Measurements from ENCODE around the gene IGFBP7.

The IGFBP7 gene

DNA sequence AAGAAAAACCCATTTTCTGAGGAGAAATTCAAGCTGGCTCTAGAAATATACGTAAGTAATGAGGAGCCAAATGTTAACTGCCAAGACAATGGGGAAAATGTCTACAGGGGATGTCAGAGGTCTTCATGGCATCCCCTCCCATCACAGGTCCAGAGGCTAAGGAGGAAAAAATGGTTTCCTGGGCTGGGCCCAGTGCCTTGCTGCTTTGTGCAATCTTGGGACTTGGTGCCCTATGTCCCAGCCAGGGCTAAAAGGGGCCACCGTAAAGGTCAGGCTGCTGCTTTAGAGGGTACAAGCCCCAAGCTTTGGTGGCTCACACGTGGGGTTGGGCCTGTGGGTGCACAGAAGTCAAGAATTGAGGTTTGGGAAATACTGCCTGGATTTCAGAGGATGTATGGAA is 17.2 kb upstream of the IGFBP7 start:
- DNase-seq (ENCODE audit: low read depth): no peak
- no peak for TF ChIP-seq POLR2A (IDR thresholded peaks at IDR 0.05; ENCODE audit: extremely low read depth, insufficient read length)
- TF ChIP-seq CTCF (IDR thresholded peaks at IDR 0.05; ENCODE audit: low read depth, low read length): no peak
- no peak for TF ChIP-seq MAX (IDR thresholded peaks at IDR 0.05; ENCODE audit: low read depth, low read length)
- TF ChIP-seq MYC (IDR thresholded peaks at IDR 0.05; ENCODE audit: low read depth, low read length): no peak
- H3K4me3 ChIP-seq (ENCODE audit: low read depth, low read length): no peak overlapping the region

DNA sequence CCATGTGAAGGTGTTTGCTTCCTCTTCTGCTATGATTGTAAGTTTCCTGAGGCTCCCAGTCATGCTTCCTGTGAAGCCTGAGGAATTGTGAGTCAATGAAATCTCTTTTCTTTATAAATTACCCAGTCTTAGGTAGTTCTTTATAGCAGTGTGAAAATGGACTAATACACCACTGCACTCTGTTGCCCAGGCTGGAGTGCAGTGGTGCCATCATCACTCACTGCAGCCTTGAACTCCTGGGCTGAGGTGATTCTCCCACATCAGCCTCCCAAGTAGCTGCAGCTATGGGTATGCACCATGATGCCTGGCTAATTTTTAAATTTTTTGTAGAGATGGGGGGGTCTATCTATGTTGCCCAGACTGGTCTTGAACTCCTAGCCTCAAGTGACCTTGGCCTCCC is 15.8 kb upstream of the IGFBP7 start:
- no peak overlapping the region for H3K4me3 ChIP-seq (ENCODE audit: low read depth, low read length)
- TF ChIP-seq POLR2A (IDR thresholded peaks at IDR 0.05; ENCODE audit: extremely low read depth, insufficient read length) (no peak), CTCF (IDR thresholded peaks at IDR 0.05; ENCODE audit: low read depth, low read length) (no peak), MYC (IDR thresholded peaks at IDR 0.05; ENCODE audit: low read depth, low read length) (no peak), MAX (IDR thresholded peaks at IDR 0.05; ENCODE audit: low read depth, low read length) (no peak)
- no peak for DNase-seq (ENCODE audit: low read depth)

DNA sequence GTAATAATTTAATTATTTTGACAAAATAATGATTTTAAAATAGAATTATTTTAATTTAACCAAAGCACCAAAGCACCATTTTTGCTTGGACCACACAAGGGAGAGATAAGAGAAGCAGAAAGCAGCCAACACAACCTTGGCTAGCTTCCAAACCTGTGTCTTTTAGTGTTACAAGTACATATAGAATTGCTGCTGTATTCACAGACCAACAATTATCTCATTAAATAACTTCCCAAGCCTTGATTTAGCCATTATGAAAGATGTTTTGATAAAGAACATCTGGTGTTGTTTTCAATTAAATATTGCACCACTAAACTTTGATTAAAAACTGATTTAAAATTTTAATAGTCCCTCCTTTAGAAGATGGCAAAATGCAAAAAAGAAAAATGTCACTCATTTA is 14.0 kb upstream of the IGFBP7 start:
- H3K4me3 ChIP-seq (ENCODE audit: low read depth, low read length): no peak overlapping the region
- DNase-seq (ENCODE audit: low read depth): no peak
- TF ChIP-seq CTCF (IDR thresholded peaks at IDR 0.05; ENCODE audit: low read depth, low read length): no peak

GRCh38 chr4:57122959-57123358 is 12.8 kb upstream of the IGFBP7 start:
- DNase-seq (ENCODE audit: low read depth): no peak
- TF ChIP-seq MYC (IDR thresholded peaks at IDR 0.05; ENCODE audit: low read depth, low read length): no peak
- TF ChIP-seq CTCF (IDR thresholded peaks at IDR 0.05; ENCODE audit: low read depth, low read length): no peak
- TF ChIP-seq MAX (IDR thresholded peaks at IDR 0.05; ENCODE audit: low read depth, low read length): no peak
- no peak for TF ChIP-seq POLR2A (IDR thresholded peaks at IDR 0.05; ENCODE audit: extremely low read depth, insufficient read length)
- no peak overlapping the region for H3K4me3 ChIP-seq (ENCODE audit: low read depth, low read length)

DNA sequence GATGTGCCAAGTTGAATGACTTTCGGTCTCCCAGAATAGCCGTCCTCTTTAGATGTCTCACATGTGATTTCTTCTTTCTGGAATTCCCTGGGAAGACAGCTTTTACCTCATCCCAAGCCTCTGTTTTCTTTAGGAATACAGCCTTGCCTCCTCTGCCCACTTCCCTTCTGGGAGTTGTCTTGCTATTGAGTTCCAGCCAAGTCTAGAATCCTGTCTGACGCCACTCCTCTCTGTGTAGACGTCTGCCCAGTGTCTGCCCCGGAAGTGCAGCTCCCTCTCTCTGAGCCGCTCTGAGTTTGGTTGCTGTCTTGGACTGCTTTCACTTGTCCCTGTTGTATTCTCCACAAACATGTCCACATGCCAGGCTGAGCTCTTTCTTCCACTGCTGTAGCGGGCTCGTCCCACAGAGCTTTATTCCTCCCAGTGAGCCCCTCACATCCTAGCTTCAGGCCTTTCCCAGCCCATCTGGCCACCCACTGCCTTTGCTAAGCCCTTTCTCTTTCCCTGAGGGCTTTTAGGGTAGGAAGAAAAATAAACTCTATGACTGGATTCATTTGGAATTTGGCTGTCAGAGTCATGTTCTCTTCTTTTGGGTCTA is 9.0 kb upstream of the IGFBP7 start:
- DNase-seq (ENCODE audit: low read depth): no peak
- TF ChIP-seq CTCF (IDR thresholded peaks at IDR 0.05; ENCODE audit: low read depth, low read length) (no peak), POLR2A (IDR thresholded peaks at IDR 0.05; ENCODE audit: extremely low read depth, insufficient read length) (no peak), MYC (IDR thresholded peaks at IDR 0.05; ENCODE audit: low read depth, low read length) (no peak), MAX (IDR thresholded peaks at IDR 0.05; ENCODE audit: low read depth, low read length) (no peak)
- no peak overlapping the region for H3K4me3 ChIP-seq (ENCODE audit: low read depth, low read length)

DNA sequence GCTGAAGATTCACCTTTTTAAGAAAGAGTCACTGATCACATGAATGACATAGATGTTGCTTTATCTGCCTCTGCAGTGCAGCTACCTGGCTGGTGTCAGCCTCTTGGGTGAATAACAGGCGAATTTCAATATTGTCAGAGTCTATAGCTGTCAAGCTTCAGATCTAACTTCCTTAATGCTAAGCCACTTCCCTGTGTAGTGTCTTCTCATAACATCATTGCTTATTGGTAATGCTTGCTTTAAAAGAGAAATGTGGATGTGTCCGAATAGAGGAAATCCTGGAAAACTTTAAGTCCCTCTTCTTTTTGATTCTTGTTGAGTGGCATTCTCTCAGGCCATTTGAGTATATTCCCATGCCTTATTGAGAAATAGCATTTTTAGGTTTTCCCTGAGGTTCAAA is 7.3 kb upstream of the IGFBP7 start:
- TF ChIP-seq MYC (IDR thresholded peaks at IDR 0.05; ENCODE audit: low read depth, low read length) (no peak), MAX (IDR thresholded peaks at IDR 0.05; ENCODE audit: low read depth, low read length) (no peak), POLR2A (IDR thresholded peaks at IDR 0.05; ENCODE audit: extremely low read depth, insufficient read length) (no peak), CTCF (IDR thresholded peaks at IDR 0.05; ENCODE audit: low read depth, low read length) (no peak)
- H3K4me3 ChIP-seq (ENCODE audit: low read depth, low read length): no peak overlapping the region
- no peak for DNase-seq (ENCODE audit: low read depth)
